Ectodermal cell (in vitro differentiated cells): ENCODE results near the gene SLC25A39.

ENCODE experiments used
- H3K27ac ChIP-seq: 2 replicates; pipeline ENCODE4 v1.7.0; 2013; ENCODE audit warnings: mild to moderate bottlenecking, low read depth, low read length; ENCODE audit not compliant: insufficient read depth, poor library complexity, severe bottlenecking
- H3K27me3 ChIP-seq: 2 replicates; pipeline ENCODE4 v1.7.0; 2013; ENCODE audit warnings: mild to moderate bottlenecking, low read length; ENCODE audit not compliant: insufficient read depth, control insufficient read depth, poor library complexity, severe bottlenecking
- H3K36me3 ChIP-seq: one replicate; pipeline ENCODE4 v1.7.0; 2013; ENCODE audit warnings: low read length; ENCODE audit not compliant: control insufficient read depth, insufficient read depth
- H3K4me1 ChIP-seq: one replicate; pipeline ENCODE4 v1.7.0; 2013; ENCODE audit warnings: low read length; ENCODE audit not compliant: control insufficient read depth, insufficient read depth
- H3K4me3 ChIP-seq: 2 replicates; pipeline ENCODE4 v1.7.0; 2013; ENCODE audit warnings: low read depth, low read length, control low read depth; ENCODE audit not compliant: insufficient read depth
- H3K9me3 ChIP-seq: 2 replicates; pipeline ENCODE4 v1.7.0; 2013; ENCODE audit warnings: mild to moderate bottlenecking, low read length, moderate library complexity; ENCODE audit not compliant: control insufficient read depth
- WGBS, 2 experiments: methylation state at CpG; one replicate each; pipeline ENCODE4 v1.1.7; 2013; ENCODE audit warnings: missing lambda C conversion rate in 2 of 2; 5-methylcytosine and 5-hydroxymethylcytosine counted together

SLC25A39 gene

GRCh38 chr17:44279666-44280391 is 44.8 kb downstream of the SLC25A39 start:
- Histone ChIP-seq H3K27me3 (no peaks in the 10 kb centered on the region), H3K9me3 (no peaks in the 10 kb centered on the region), H3K4me3 (no peak overlapping the region), H3K27ac (no peak overlapping the region), H3K36me3 (no peaks in the 10 kb centered on the region), H3K4me1 (no peaks in the 10 kb centered on the region)
- WGBS, 2 experiments, result 43 to 47% methylated on average over 20 of the region's 20 CpGs

DNA sequence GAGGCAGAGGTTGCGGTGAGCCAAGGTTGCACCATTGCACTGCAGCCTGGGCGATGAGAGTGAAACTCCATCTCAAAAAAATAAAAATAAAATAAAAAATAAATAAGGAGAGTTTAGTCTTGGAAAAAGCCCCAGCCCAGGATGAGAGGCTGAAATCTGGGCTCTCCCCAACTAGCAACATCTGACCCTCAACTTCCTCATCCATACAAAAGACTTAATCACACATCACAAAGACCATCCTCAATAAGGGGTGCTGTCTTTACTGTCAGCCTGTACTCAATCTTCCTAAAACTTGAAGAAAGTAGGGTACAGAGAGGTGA is 45.3 kb downstream of the SLC25A39 start:
- WGBS, 2 experiments, result 92 to 100% methylated on average over 1 of the region's 2 CpGs
- H3K4me3 ChIP-seq, result no peak overlapping the region
- no peaks in the 10 kb centered on the region for H3K36me3 ChIP-seq
- no peaks in the 10 kb centered on the region for H3K9me3 ChIP-seq
- no peaks in the 10 kb centered on the region for H3K27me3 ChIP-seq
- H3K4me1 ChIP-seq, result no peaks in the 10 kb centered on the region
- no peak overlapping the region for H3K27ac ChIP-seq

- WGBS, 2 experiments, result 92 to 98% methylated on average over 4 of the region's 4 CpGs
- Histone ChIP-seq H3K27ac (no peak overlapping the region), H3K36me3 (no peaks in the 10 kb centered on the region), H3K4me3 (no peak overlapping the region), H3K27me3 (no peaks in the 10 kb centered on the region), H3K9me3 (no peaks in the 10 kb centered on the region), H3K4me1 (no peaks in the 10 kb centered on the region)
Observed at GRCh38 chr17:44277976-44278375, 46.6 kb downstream of the SLC25A39 start.

GRCh38 chr17:44273607-44274006 is 51.0 kb downstream of the SLC25A39 start:
- Histone ChIP-seq H3K27me3 (no peaks in the 10 kb centered on the region), H3K4me1 (peaks cover 7% of the 10 kb centered on the region), H3K4me3 (no peak overlapping the region), H3K36me3 (no peaks in the 10 kb centered on the region), H3K27ac (no peak overlapping the region), H3K9me3 (no peaks in the 10 kb centered on the region)
- WGBS, 2 experiments, result 73 to 80% methylated on average over 4 to 5 of the region's 5 CpGs

GRCh38 chr17:44272954-44273353 is 51.7 kb downstream of the SLC25A39 start:
- Histone ChIP-seq H3K4me1 (peaks cover 11% of the 10 kb centered on the region), H3K9me3 (no peaks in the 10 kb centered on the region), H3K36me3 (no peaks in the 10 kb centered on the region), H3K27me3 (no peaks in the 10 kb centered on the region), H3K4me3 (no peak overlapping the region), H3K27ac (no peak overlapping the region)
- 88 to 91% methylated on average over 6 of the region's 6 CpGs for WGBS, 2 experiments

DNA sequence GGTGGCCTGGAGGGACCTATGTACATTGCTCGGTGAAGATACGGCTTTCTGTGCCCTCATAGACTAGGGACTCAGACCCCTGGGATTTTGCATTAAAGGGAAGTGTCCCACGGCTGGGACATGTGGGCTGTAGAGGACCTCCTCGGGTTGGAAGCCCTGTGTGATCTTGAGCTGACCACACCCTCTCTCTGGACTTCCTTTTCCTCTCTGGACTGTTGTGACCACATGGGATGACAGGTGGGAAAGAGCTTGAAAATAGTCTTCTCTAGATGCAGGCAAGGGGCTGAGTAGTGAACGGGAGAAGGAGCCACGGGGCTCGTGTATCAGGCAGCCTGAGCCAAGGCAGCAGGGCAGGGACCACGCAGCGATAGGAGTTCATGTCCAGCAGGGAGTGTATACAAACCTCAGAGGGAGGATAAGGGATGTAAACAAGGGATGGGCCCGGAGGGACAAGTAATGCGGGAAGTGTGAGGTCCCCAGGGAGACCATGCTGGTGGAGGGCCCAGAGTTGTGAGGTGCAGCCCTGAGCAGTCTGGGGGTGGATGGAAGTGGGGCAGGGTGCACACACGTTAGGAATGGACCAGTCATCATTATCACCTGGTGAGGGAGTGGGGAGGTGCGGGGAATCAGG is 52.2 kb downstream of the SLC25A39 start:
- H3K4me1 ChIP-seq, result peaks cover 11% of the 10 kb centered on the region
- no peaks in the 10 kb centered on the region for H3K9me3 ChIP-seq
- no peak overlapping the region for H3K4me3 ChIP-seq
- H3K27ac ChIP-seq, result no peak overlapping the region
- no peaks in the 10 kb centered on the region for H3K36me3 ChIP-seq
- H3K27me3 ChIP-seq, result no peaks in the 10 kb centered on the region
- WGBS, 2 experiments, result 85 to 88% methylated on average over 13 of the region's 13 CpGs
